Measurements from ENCODE around the gene HACE1. TPM values are rescaled to one million over a fixed set of nuclear protein-coding genes. Genes with fewer than 3 reads are reported as not detected.

Gene HACE1
- total RNA-seq, 1 donor from 2014 or later = 16.2 TPM

DNA sequence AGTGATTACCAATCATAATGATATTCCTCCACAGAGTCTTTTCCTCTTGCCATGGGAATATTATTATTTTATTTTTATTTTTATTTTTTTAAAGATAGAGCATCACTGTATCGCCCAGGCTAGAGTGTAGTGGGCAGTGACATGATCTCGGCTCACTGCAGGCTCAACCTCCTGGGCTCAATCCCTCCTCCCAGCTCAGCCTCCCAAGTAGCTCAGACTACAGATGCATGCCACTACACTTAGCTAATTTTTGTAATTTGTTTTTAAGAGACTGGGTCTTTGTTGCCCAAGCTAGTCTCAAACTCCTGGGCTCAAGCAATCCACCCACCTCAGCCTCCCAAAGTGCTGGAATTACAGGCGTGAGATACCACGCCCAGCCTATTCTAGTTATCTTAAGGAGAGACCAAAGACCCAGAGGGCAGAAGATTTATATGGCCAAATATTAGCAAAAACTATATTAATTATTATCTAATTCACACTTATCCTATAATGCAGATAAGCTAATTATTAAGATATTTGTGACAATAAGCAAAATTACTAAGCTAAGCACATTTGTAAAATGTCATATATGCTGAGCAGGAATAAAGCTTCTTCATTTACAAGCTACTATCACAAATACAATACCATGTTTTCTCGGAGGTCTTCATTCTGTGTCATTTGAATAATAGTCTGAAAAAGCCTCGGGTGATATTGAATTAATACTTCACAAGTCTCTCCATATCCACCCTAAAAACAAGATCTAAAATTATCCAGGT, 63.5 kb downstream of the HACE1 start:
- H3K4me3 ChIP-seq (ENCODE audit: low read depth, low read length) = no peak overlapping the region
- no peak for DNase-seq (ENCODE audit: low read depth)
- TF ChIP-seq, protein P1, sequence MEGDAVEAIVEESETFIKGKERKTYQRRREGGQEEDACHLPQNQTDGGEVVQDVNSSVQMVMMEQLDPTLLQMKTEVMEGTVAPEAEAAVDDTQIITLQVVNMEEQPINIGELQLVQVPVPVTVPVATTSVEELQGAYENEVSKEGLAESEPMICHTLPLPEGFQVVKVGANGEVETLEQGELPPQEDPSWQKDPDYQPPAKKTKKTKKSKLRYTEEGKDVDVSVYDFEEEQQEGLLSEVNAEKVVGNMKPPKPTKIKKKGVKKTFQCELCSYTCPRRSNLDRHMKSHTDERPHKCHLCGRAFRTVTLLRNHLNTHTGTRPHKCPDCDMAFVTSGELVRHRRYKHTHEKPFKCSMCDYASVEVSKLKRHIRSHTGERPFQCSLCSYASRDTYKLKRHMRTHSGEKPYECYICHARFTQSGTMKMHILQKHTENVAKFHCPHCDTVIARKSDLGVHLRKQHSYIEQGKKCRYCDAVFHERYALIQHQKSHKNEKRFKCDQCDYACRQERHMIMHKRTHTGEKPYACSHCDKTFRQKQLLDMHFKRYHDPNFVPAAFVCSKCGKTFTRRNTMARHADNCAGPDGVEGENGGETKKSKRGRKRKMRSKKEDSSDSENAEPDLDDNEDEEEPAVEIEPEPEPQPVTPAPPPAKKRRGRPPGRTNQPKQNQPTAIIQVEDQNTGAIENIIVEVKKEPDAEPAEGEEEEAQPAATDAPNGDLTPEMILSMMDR (conservative IDR thresholded peaks at IDR 0.05; ENCODE audit: low read depth, low read length) = no peak

DNA sequence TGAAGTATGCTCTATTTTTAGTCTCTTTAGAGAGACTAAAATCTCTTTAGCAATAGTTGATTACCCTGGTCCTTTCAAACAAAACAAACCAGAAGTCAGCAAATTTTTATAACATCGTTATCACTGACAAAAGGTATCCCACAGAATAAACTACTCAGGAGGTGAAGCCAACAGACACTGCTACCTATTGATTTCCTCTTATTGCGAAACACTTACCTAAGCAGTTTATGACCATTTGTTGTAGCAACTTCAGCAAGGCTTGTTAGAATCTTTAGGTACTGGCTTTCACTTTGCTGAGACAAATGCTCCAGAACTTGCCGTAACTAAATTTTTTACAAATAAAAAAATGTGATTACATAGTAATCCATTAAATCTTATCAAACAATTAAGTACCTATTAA, 64.4 kb downstream of the HACE1 start:
- DNase-seq (ENCODE audit: low read depth) = no peak
- TF ChIP-seq, protein P1 (conservative IDR thresholded peaks at IDR 0.05; ENCODE audit: low read depth, low read length) = no peak
- no peak overlapping the region for H3K4me3 ChIP-seq (ENCODE audit: low read depth, low read length)

DNA sequence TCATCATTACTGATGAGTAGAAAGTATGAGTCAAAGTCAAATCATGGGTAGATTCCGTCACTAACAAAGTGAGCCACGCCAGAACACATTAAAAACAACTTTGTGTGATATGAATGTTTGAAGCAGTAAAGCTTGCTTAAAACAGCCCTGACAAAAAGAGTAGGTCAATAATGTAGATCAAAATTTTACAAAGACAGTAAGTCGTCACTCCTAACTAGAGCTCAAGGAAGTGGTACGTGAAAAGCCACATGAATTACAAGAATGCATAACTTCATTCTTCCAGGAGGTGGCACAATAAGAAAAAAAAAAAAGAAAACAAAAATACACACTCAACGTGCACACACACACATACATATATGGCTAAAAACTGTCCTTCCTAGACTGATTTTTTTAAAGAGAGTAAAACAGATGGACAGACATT, 69.9 kb downstream of the HACE1 start:
- H3K4me3 ChIP-seq (ENCODE audit: low read depth, low read length) = no peak overlapping the region
- no peak for DNase-seq (ENCODE audit: low read depth)
- TF ChIP-seq, protein P1 (conservative IDR thresholded peaks at IDR 0.05; ENCODE audit: low read depth, low read length) = peak; percentile 50

DNA sequence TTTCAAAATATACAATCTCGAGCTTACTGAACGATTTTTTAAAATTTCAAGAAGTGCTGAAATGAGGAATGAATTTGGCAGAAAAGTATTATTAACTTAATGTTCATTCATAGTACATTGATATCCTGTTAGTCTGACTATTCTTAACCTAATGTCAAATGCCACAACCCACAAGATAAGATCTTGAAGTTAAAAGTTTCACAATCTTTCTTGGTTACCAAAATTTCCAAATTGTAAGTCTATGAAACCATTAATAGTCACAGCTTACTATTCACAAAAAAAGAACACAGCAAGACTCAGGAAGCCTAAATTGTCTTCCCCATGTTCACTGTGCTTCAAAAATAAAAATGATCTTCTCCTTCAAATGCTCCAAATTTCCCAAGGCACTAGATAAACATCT, 71.3 kb downstream of the HACE1 start:
- H3K4me3 ChIP-seq (ENCODE audit: low read depth, low read length) = no peak overlapping the region
- TF ChIP-seq, protein P1 (conservative IDR thresholded peaks at IDR 0.05; ENCODE audit: low read depth, low read length) = no peak
- DNase-seq (ENCODE audit: low read depth) = no peak

DNA sequence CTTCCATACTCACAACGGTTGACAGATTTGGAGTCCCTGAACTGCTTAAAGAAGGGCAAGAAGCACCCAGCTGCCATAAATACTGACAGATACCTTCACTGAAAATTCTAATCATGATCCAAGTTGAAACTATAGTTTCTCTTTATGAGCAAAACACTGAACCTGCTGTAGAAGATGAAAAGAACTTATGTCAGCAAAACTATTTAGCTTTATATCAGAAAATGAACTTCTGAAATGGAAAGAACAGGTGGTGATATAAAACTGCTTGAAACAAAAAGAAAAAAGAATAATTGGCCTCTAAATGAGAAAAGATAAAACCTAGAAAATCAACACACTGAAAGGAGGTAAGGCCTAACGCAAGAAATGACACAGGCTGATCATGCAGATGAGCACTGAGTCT, 72.4 kb downstream of the HACE1 start:
- no peak for DNase-seq (ENCODE audit: low read depth)

DNA sequence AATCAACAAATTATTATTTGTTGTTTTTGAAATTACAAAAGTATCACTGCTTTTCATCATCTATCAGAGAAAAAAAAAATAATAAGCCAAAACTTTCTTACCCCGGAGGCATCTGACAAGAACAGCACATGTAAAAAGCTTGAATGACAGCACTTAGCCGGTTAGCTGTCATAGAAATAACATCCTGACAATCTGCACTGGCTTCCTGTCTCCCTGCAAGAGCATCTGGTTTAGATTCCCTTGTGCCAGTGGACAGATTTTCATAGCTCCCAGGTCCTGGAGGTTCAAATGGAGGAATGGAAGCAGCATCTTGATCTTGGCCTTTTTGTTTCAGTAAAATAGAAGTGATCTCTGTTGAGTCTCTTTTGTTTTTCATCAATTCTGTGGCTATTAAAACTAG, 74.8 kb downstream of the HACE1 start:
- TF ChIP-seq, protein P1 (conservative IDR thresholded peaks at IDR 0.05; ENCODE audit: low read depth, low read length) = no peak
- no peak for DNase-seq (ENCODE audit: low read depth)
- no peak overlapping the region for H3K4me3 ChIP-seq (ENCODE audit: low read depth, low read length)

More for the DNA sequence above, 72.4 kb downstream of the HACE1 start:
- TF ChIP-seq, protein P1 (conservative IDR thresholded peaks at IDR 0.05; ENCODE audit: low read depth, low read length) = no peak
- no peak overlapping the region for H3K4me3 ChIP-seq (ENCODE audit: low read depth, low read length)

Data from epithelial cell of proximal tubule (primary cell).